Measurements from ENCODE around the gene HOOK1. TPM values are rescaled to one million over a fixed set of nuclear protein-coding genes. Genes with fewer than 3 reads are reported as not detected.

Gene HOOK1
- total and polyA plus RNA-seq, 2 donors (not counting 3 experiments of a cell fraction or from before 2014, with no cell fraction given) = not detected

DNA sequence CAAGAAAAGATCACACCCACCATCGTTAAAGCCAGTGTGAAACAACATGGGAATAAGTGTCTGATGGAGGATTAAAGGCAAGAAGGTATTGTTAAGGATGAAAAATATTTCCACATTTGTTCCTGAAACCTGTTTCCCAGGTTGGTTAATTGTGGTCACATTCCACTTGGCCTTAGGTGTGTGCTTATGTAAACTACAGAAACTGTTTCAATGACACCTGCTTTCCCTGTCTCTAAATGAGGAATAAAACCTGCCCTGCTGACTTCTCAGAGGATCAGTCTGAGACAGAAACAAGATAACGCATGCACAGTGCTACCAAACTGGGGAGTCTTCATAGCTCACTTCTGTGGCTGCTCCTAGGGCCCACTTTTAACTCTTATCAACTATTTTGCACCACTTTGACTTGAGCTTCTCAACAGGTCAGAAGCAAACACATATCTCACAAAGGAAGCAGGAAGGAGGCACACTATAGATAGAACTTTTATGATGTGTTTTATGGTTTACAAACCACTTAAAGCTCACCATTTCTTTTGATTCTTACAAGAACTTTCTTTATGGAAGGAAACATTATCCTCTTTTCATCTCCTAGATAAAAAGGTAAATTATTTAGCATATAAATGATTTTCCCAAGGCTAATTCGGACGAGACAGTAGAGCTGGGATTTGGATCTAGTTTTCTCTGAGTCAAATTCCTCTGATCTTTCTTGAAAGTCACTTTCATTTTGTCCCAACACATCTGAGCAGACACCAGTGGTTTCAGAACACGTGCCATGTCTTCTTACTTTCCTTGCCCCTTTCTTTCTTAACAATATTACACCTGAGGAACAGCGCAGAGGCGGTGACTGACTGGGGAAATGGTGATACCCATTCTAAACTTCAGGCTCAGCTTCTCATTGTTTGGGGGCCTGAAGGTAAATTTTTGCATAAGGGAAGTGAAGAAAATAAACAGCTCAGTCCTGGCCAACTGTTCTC lies 78.4 kb downstream of the HOOK1 start:
- no TSS peak for BruUV-seq (replicated peaks)
- Histone ChIP-seq H3K4me1 (ENCODE audit: control insufficient read depth, extremely low read depth, insufficient read depth, low read length) (no peaks in the 10 kb centered on the region), H4K20me1 (replicated peaks; ENCODE audit: control insufficient read depth, extremely low read depth, insufficient read depth, low read length) (no peaks in the 10 kb centered on the region), H3K27ac (ENCODE audit: insufficient read depth, low read depth, low read length) (no peak overlapping the region), H3K79me2 (ENCODE audit: control insufficient read depth, insufficient read depth, low read length) (no peaks in the 10 kb centered on the region), H3K9ac (replicated peaks; ENCODE audit: extremely low read depth, insufficient read depth, low read length) (no peak overlapping the region), H3K4me3 (replicated peaks in 1 of 3; ENCODE audit: insufficient read depth in 1 of 3, low read depth in 1 of 3, low read length in 3 of 3) (no peak overlapping the region), H3K27me3 (ENCODE audit: control insufficient read depth in 2 of 2, insufficient read depth in 2 of 2, low read length in 2 of 2) (no peaks in the 10 kb centered on the region), H2AFZ (ENCODE audit: low read depth, low read length) (no peak overlapping the region), H3K9me1 (replicated peaks; ENCODE audit: control insufficient read depth, extremely low read depth, insufficient read depth, low read length) (no peaks in the 10 kb centered on the region), H3K36me3 (ENCODE audit: control insufficient read depth in 2 of 2, extremely low read depth in 1 of 2, insufficient read depth in 2 of 2, low read length in 2 of 2) (no peaks in the 10 kb centered on the region), H3K9me3 (replicated peaks; ENCODE audit: control insufficient read depth, insufficient read depth, low read length) (no peaks in the 10 kb centered on the region), H3K4me2 (ENCODE audit: insufficient read depth, low read length) (no peak overlapping the region)
- POLR2A ChIA-PET = no interaction called here
- dilution Hi-C loops (cut with MboI; ENCODE audit: extremely low pct_ligation_motif_present, low sequenced_read_pairs) = no loop called here
- TF ChIP-seq POLR2A (IDR thresholded peaks at IDR 0.05; ENCODE audit: low read depth, low read length) (no peak), JUN (IDR thresholded peaks at IDR 0.05; ENCODE audit: borderline replicate concordance, insufficient read depth, insufficient read length, low read depth) (no peak), EZH2 (IDR thresholded peaks at IDR 0.05; ENCODE audit: borderline replicate concordance, low read depth, low read length, severe bottlenecking) (no peak), FOS (IDR thresholded peaks at IDR 0.05; ENCODE audit: borderline replicate concordance, insufficient read depth, low read length) (no peak), GATA2 (IDR thresholded peaks at IDR 0.05; ENCODE audit: insufficient read depth, insufficient read length, low read depth, low read length) (no peak), MYC (IDR thresholded peaks at IDR 0.05; ENCODE audit: low read depth, low read length) (no peak), POLR2AphosphoS5 (IDR thresholded peaks at IDR 0.05; ENCODE audit: insufficient read depth, low read depth, low read length) (no peak)
- TF ChIP-seq, protein P1, sequence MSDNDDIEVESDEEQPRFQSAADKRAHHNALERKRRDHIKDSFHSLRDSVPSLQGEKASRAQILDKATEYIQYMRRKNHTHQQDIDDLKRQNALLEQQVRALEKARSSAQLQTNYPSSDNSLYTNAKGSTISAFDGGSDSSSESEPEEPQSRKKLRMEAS (IDR thresholded peaks at IDR 0.05; ENCODE audit: insufficient read depth, insufficient read length) = no peak
- TF ChIP-seq, protein P2, sequence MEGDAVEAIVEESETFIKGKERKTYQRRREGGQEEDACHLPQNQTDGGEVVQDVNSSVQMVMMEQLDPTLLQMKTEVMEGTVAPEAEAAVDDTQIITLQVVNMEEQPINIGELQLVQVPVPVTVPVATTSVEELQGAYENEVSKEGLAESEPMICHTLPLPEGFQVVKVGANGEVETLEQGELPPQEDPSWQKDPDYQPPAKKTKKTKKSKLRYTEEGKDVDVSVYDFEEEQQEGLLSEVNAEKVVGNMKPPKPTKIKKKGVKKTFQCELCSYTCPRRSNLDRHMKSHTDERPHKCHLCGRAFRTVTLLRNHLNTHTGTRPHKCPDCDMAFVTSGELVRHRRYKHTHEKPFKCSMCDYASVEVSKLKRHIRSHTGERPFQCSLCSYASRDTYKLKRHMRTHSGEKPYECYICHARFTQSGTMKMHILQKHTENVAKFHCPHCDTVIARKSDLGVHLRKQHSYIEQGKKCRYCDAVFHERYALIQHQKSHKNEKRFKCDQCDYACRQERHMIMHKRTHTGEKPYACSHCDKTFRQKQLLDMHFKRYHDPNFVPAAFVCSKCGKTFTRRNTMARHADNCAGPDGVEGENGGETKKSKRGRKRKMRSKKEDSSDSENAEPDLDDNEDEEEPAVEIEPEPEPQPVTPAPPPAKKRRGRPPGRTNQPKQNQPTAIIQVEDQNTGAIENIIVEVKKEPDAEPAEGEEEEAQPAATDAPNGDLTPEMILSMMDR (IDR thresholded peaks at IDR 0.05; ENCODE audit: extremely low read depth in 1 of 2, insufficient read depth in 1 of 2, low read depth in 1 of 2, low read length in 2 of 2) = no peak
- DNase-seq (ENCODE audit: low read depth, low spot score) (no peak), FAIRE-seq (no peak)
- intact Hi-C loops (cut with micrococcal nuclease) = no loop called here
- CTCF ChIA-PET = interaction anchor here (0.7 to 4.1 kb wide), 7 partner anchors 9 to 1873 kb away, joined by 3 to 18 read pairs (median 3); no protein-coding TSS in a partner anchor

Measured in endothelial cell of umbilical vein (primary cell).